ENCODE data around the gene FAM227B. TPM values are rescaled to one million over a fixed set of nuclear protein-coding genes. Genes with fewer than 3 reads are reported as not detected.

FAM227B gene
- total and polyA plus RNA-seq, 2 experiments from 2014 or later: 10.4 to 23.6 TPM

- H3K36me3 ChIP-seq: no peaks in the 10 kb centered on the region
- no peak overlapping the region for H3K27ac ChIP-seq
- TF ChIP-seq CTCF (IDR thresholded peaks at IDR 0.05; ENCODE audit: low read depth, low read length): no peak
- no peaks in the 10 kb centered on the region for H3K27me3 ChIP-seq
- H3K9me3 ChIP-seq (ENCODE audit: low read depth): no peaks in the 10 kb centered on the region
- DNase-seq (ENCODE audit: low read depth in 1 of 2, low spot score in 1 of 2): no peak
- H3K4me1 ChIP-seq (ENCODE audit: low read depth): peaks cover 14% of the 10 kb centered on the region
- H3K4me3 ChIP-seq: no peak overlapping the region
These were observed 178.8 kb downstream of the FAM227B start for GRCh38 chr15:49441816-49442215.

DNA sequence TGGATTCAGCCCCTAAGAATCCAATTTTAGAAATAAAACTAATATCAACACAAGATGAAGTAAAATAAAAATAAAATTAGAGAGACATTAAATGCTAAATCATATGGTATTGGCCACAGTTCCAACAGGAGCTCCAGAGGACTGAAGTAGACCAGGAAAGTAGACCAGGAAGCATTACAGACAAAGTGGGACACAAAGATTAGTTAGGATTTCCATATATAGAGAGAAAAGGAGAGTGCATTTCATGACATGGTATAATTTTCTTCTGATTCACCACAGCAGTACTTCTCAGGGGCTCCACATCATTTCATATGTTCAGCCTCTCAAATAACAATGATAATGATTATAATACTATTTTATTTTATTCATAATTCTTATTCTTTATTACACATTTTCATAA, 179.3 kb downstream of the FAM227B start:
- Histone ChIP-seq H3K27me3 (no peaks in the 10 kb centered on the region), H3K4me1 (ENCODE audit: low read depth) (peaks cover 14% of the 10 kb centered on the region), H3K27ac (no peak overlapping the region), H3K36me3 (no peaks in the 10 kb centered on the region), H3K4me3 (no peak overlapping the region), H3K9me3 (ENCODE audit: low read depth) (no peaks in the 10 kb centered on the region)
- no peak for DNase-seq (ENCODE audit: low read depth in 1 of 2, low spot score in 1 of 2)
- no peak for TF ChIP-seq CTCF (IDR thresholded peaks at IDR 0.05; ENCODE audit: low read depth, low read length)

GRCh38 chr15:49439678-49440395, 180.8 kb downstream of the FAM227B start:
- Histone ChIP-seq H3K9me3 (ENCODE audit: low read depth) (no peaks in the 10 kb centered on the region), H3K36me3 (no peaks in the 10 kb centered on the region), H3K4me3 (no peak overlapping the region), H3K27me3 (no peaks in the 10 kb centered on the region), H3K4me1 (ENCODE audit: low read depth) (peaks cover 20% of the 10 kb centered on the region), H3K27ac (peak overlapping the region; percentile 85)
- DNase-seq (ENCODE audit: low read depth in 1 of 2, low spot score in 1 of 2): no peak
- no peak for TF ChIP-seq CTCF (IDR thresholded peaks at IDR 0.05; ENCODE audit: low read depth, low read length)

GRCh38 chr15:49438962-49439631, 181.5 kb downstream of the FAM227B start:
- H3K4me1 ChIP-seq (ENCODE audit: low read depth): peaks cover 27% of the 10 kb centered on the region

DNA sequence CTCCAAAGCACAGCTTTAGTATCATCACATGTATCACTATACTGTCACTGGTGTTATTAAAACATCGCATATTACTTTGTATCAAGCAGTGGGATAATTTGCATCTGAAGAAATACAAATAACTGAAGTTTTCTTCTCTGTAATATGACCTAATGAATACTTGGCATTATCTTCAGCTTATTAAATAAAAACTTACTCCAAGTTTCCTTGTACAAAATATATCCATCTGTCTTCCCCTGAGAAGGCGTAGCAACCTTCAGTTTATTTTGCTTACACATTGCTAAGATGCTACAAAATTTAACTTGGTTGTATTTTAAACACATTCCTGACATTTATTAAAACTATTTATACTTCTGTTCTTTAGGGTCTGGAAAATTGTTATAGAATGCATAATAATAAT, 183.9 kb downstream of the FAM227B start:
- H3K27ac ChIP-seq: no peak overlapping the region
- H3K4me1 ChIP-seq (ENCODE audit: low read depth): peaks cover 28% of the 10 kb centered on the region
- no peak for TF ChIP-seq CTCF (IDR thresholded peaks at IDR 0.05; ENCODE audit: low read depth, low read length)
- no peaks in the 10 kb centered on the region for H3K36me3 ChIP-seq
- H3K9me3 ChIP-seq (ENCODE audit: low read depth): no peaks in the 10 kb centered on the region
- no peaks in the 10 kb centered on the region for H3K27me3 ChIP-seq
- H3K4me3 ChIP-seq: no peak overlapping the region
- DNase-seq (ENCODE audit: low read depth in 1 of 2, low spot score in 1 of 2): no peak

More at GRCh38 chr15:49438962-49439631, 181.5 kb downstream of the FAM227B start:
- Histone ChIP-seq H3K27me3 (no peaks in the 10 kb centered on the region), H3K36me3 (no peaks in the 10 kb centered on the region), H3K4me3 (no peak overlapping the region), H3K9me3 (ENCODE audit: low read depth) (no peaks in the 10 kb centered on the region), H3K27ac (peak overlapping the region; percentile 85)
- DNase-seq (ENCODE audit: low read depth in 1 of 2, low spot score in 1 of 2): peak; percentile 68 to 72
- no peak for TF ChIP-seq CTCF (IDR thresholded peaks at IDR 0.05; ENCODE audit: low read depth, low read length)
